Muscle layer of duodenum (tissue), 2 donors: ENCODE measurements around the gene PCNX1.

Source experiments
- H3K27ac ChIP-seq: one replicate; pipeline ENCODE4 v1.7.0; 2013; ENCODE audit warnings: mild to moderate bottlenecking, low read length
- H3K27me3 ChIP-seq: one replicate; pipeline ENCODE4 v1.7.0; 2013; ENCODE audit warnings: low read depth, mild to moderate bottlenecking, control low read depth, low read length
- H3K36me3 ChIP-seq, 2 donors: one replicate each; pipeline ENCODE4 v1.7.0; 2013; ENCODE audit warnings: low read length in 2 of 2, control low read depth in 1 of 2, mild to moderate bottlenecking in 1 of 2; ENCODE audit not compliant: insufficient read depth in 2 of 2, control insufficient read depth in 1 of 2
- H3K4me1 ChIP-seq, 2 donors: one replicate each; pipeline ENCODE4 v1.7.0; 2013; ENCODE audit warnings: low read length in 2 of 2, mild to moderate bottlenecking in 2 of 2, control low read depth in 1 of 2, moderate library complexity in 1 of 2; ENCODE audit not compliant: insufficient read depth in 2 of 2, control insufficient read depth in 1 of 2
- H3K4me3 ChIP-seq, 2 donors: one replicate each; pipeline ENCODE4 v1.7.0; 2013; ENCODE audit warnings: low read length in 2 of 2, low read depth in 1 of 2, mild to moderate bottlenecking in 1 of 2
- H3K9me3 ChIP-seq, 2 donors: one replicate each; pipeline ENCODE4 v1.7.0; 2013; ENCODE audit warnings: low read length in 2 of 2, control low read depth in 1 of 2, mild to moderate bottlenecking in 1 of 2; ENCODE audit not compliant: control insufficient read depth in 1 of 2
- donor health status: healthy.

Gene PCNX1

DNA sequence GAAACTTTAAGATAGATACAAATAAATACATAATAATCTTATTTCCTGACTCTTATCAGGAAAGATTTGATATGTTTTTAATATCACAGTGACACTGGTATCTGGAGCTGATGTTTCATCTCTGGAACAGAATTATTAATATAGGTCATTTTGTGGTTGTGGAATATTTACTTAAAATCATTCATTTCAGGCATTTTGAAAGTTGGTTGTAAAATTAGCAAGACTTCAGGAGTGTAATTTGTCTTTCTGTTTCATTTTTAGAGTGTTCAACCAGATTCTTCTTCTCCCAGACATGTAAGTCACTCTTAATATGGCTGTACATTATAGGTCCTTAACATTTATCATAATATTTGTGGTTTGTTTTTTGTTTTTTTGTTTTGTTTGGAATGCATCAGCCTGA lies 115.7 kb downstream of the PCNX1 start:
- Histone ChIP-seq H3K9me3 (no peaks in the 10 kb centered on the region), H3K27me3 (no peaks in the 10 kb centered on the region), H3K27ac (no peak overlapping the region), H3K4me3 (no peak overlapping the region), H3K36me3 (peaks cover 6 to 22% of the 10 kb centered on the region in 2 donors), H3K4me1 (no peaks in the 10 kb centered on the region)

DNA sequence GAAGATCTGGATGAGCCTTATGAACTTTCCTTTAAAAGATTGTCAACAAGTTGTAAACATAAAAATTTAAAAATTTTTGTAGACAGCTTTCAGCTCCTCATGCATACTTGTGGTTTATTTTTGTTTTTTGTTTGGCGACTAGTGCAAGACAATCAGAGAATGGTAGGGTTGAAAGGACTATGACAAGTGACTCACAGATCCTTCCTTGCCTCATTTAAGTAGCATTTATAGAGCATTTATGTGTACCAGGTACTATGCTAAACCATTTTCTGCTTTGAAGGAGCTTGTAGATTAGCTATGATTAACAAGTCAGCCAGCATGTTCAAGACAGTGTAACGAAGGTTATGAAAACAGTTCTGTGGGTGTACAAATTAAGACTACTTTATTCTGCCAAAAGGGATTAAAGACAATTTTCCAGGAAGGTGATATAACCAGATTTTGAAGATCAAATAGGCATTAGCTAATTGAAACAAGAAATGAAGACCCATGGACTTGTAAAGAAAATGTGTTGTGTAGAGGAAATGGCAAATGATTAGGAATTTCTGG lies 122.0 kb downstream of the PCNX1 start:
- H3K9me3 ChIP-seq: no peaks in the 10 kb centered on the region
- peaks cover 23 to 41% of the 10 kb centered on the region in 2 donors for H3K36me3 ChIP-seq
- no peaks in the 10 kb centered on the region for H3K4me1 ChIP-seq
- H3K27me3 ChIP-seq: no peaks in the 10 kb centered on the region
- no peak overlapping the region for H3K4me3 ChIP-seq
- H3K27ac ChIP-seq: no peak overlapping the region

DNA sequence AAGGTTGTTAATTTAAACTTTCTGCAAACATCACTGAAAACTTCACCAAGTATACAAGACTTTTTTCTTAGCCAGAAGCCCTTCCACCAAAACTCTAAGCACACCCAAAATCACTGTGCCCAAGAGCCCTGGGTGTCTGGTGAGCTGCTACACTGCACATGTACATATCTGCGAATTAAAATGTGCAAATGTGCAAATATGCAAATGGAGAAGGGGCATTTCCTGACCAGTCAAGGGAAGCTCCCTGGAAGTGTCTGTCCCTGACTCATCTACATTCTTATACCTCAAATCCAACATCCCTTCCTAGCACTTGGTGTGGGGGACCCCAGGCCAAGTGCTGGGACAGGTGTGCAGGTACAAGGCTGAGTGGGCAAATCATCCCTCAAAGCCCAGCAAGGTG lies 123.7 kb downstream of the PCNX1 start:
- Histone ChIP-seq H3K4me3 (no peak overlapping the region), H3K9me3 (no peaks in the 10 kb centered on the region), H3K36me3 (peaks cover 24 to 49% of the 10 kb centered on the region in 2 donors), H3K4me1 (no peaks in the 10 kb centered on the region), H3K27me3 (no peaks in the 10 kb centered on the region), H3K27ac (no peak overlapping the region)

DNA sequence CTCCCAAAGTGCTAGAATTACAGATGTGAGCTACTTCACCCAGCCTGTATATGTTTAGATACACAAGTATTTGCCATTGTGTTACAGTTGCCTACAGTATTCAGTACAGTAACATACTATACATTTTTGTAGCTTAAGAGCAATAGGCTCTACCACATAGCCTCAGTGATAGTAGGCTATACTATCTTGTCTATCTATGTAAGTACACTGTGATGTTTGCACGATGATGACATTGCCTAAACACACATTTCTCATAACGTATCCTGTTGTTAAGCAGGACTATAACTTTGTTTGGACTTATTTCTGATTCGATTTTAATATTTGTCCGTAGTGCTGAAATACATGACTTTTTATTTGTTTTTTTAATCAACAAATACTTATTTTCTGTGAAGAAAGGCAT lies 129.2 kb downstream of the PCNX1 start:
- H3K27ac ChIP-seq: no peak overlapping the region
- peaks cover 20 to 50% of the 10 kb centered on the region in 2 donors for H3K36me3 ChIP-seq
- peaks cover 4 to 12% of the 10 kb centered on the region in 2 donors for H3K9me3 ChIP-seq

DNA sequence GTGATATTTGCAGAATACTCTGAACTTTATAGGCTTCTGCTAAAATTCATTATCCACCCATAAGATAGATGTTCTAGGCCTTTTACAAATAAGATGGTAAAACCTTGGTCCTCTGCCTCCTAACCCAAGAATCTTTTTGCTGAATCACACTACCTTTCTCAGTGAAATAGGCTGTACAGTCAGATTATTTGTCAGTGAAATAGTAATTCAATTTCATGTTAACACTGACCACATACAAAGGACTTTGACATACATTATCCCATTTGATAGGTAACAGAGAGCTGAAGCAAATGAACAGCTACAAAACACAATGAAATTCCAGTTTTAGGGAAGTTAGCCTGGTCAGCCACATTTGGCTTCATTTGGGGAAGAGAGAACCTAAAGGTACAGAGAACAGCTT lies 141.1 kb downstream of the PCNX1 start:
- H3K27ac ChIP-seq: no peak overlapping the region

More for the DNA sequence above, 129.2 kb downstream of the PCNX1 start:
- H3K4me1 ChIP-seq: no peaks in the 10 kb centered on the region
- no peaks in the 10 kb centered on the region for H3K27me3 ChIP-seq
- no peak overlapping the region for H3K4me3 ChIP-seq

DNA sequence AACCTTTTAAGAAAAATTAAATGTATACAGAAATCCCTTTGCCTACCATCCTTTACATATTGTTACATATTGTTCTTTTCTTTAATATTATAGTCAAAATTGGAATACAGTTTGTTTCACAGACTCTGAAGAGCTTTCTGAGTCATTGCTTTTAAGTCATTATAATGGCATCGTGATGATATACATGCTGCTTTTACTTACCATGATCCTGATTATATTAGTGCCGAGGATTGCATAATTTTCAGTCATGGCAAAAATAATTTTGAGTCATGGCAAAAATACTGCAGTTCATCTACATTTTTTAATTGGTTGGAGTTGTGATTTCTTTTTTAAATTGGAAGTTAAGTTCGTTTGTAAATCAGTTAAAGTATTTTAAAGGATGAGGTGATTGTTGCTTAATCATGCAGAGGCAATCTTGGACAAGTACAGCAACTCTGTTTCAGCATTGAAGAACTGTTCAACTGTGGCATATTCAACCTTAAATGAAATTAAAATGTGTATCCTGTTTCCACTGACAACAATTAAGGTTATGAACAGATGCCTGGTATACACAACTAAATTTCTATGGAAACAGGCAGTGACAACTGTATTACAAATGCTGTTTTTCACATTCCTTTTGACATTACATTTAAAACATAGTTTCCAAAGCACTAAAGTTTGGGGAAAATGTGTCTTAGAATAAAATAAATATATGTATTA lies 142.3 kb downstream of the PCNX1 start:
- Histone ChIP-seq H3K9me3 (no peaks in the 10 kb centered on the region), H3K27me3 (no peaks in the 10 kb centered on the region), H3K4me3 (no peak overlapping the region), H3K4me1 (no peaks in the 10 kb centered on the region), H3K36me3 (peaks cover 22 to 35% of the 10 kb centered on the region in 2 donors), H3K27ac (no peak overlapping the region)

More for the DNA sequence above, 141.1 kb downstream of the PCNX1 start:
- no peak overlapping the region for H3K4me3 ChIP-seq
- H3K9me3 ChIP-seq: peaks cover 0 to 9% of the 10 kb centered on the region in 2 donors
- H3K4me1 ChIP-seq: no peaks in the 10 kb centered on the region
- H3K27me3 ChIP-seq: no peaks in the 10 kb centered on the region
- H3K36me3 ChIP-seq: peaks cover 27 to 45% of the 10 kb centered on the region in 2 donors

DNA sequence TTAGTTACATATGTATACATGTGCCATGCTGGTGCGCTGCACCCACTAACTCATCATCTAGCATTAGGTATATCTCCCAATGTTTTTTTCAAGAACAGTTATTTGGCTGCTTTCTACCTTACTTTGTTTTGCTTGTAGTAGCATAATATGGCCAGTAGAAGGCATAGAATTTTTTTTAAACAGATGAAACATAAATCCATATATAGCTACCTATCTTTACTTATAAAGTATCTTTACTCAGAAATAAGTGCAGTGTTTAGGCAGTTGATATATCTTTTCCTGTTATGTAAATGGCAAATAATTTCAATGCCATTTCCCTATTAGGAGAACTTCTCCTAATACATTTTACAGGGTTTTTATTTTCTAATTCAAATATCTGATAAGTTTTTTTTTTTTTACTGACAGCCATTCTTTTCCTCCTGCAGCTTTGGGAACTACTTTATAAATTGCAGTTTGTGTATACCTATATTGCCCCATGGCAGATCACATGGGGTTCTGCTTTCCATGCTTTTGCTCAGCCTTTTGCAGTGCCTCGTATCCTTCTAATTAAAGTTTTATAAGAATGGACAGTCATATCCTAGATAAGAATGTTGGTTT lies 143.1 kb downstream of the PCNX1 start:
- Histone ChIP-seq H3K36me3 (peaks cover 23 to 33% of the 10 kb centered on the region in 2 donors), H3K4me1 (no peaks in the 10 kb centered on the region), H3K27me3 (no peaks in the 10 kb centered on the region), H3K27ac (no peak overlapping the region), H3K9me3 (no peaks in the 10 kb centered on the region), H3K4me3 (no peak overlapping the region)

DNA sequence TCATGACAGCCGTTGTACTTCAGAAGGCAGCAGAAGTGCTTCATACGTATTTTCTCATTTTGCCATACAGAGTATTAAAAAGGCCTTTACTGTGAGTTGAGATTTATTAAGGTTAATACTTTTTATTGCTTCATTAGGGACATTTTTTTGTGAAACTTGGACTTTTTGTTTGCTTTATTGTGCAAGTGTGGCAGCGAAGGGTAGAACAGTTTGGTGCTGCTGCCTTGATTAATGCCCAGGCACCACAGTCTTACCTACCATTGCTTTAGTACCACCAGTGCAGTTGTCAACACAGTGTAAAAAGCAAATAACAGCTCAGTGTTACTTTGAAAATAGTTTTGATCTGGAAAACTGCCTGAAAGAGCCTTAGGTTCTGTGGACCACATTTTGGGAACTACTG lies 147.4 kb downstream of the PCNX1 start:
- H3K36me3 ChIP-seq: peaks cover 13 to 42% of the 10 kb centered on the region in 2 donors
- no peak overlapping the region for H3K27ac ChIP-seq
- no peak overlapping the region for H3K4me3 ChIP-seq
- H3K27me3 ChIP-seq: no peaks in the 10 kb centered on the region
- no peaks in the 10 kb centered on the region for H3K9me3 ChIP-seq
- H3K4me1 ChIP-seq: no peaks in the 10 kb centered on the region

DNA sequence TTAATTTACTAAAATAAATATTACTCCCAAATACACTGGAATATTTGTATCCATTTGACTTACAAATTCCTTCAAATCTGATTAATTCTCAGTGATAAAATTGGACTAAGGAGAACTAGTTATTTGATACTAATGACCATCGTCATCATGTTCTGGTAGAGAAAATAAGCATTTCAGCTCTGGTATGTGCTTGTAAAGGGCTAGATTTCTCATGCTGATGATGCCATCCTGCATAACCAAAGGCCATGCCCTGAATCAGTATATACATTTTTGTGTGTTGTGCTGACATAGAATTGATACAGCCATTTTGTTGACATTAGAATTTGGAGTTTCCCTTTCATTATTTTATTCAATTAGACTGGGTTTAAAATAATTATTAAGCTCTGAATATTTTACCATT lies 148.9 kb downstream of the PCNX1 start:
- Histone ChIP-seq H3K9me3 (no peaks in the 10 kb centered on the region), H3K27ac (no peak overlapping the region), H3K36me3 (peaks cover 26 to 55% of the 10 kb centered on the region in 2 donors), H3K4me3 (no peak overlapping the region), H3K27me3 (no peaks in the 10 kb centered on the region), H3K4me1 (no peaks in the 10 kb centered on the region)

DNA sequence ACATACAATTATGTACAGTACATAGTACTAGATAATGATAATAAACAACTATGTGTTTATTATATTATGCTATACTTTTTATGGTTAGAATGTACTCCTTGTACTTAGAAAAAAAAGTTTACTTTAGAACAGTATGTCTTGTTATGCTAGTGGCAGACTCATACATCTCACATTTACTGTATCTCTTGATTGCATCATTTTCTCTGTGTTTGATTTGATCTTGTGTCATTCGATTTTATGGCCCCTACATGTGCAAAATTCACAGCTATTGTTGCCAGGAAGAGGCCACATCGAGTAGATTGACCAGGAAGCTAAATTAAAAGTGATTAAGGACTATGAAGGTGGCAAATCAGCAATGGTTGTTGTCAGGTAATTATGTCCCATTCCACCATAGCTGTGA lies 153.0 kb downstream of the PCNX1 start:
- Histone ChIP-seq H3K27me3 (no peaks in the 10 kb centered on the region), H3K4me1 (no peaks in the 10 kb centered on the region), H3K9me3 (no peaks in the 10 kb centered on the region), H3K4me3 (no peak overlapping the region), H3K36me3 (peaks cover 30 to 63% of the 10 kb centered on the region in 2 donors), H3K27ac (no peak overlapping the region)

DNA sequence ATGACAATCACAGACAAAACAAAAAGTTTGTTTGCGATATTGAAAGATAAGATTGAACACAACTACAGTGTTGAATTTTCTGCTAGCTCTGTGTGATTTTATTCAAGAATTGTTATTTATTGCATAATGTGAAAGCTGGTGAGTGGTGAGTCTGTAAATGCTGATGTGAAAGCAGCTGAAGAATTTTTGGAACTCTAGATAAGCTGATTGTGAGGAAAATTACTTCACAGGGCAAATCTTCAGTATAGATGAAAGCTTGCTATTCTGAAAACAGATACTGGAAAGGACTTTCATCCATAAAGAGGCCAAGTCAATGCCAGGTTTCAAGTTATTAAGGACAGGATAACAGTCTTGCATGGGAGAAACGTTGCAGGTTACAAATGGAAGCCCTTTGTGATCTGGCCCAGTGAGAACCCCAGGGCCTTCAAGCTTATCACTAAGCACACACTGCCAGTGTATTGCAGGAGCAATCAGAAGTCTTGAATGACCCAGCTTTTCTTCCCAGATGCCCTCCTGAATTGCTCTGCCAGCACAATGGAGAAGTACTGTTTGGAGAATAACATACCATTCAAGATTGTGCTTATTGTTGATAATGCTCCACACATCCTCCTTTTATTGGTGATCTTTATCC lies 153.7 kb downstream of the PCNX1 start:
- Histone ChIP-seq H3K4me1 (no peaks in the 10 kb centered on the region), H3K4me3 (no peak overlapping the region), H3K36me3 (peaks cover 30 to 64% of the 10 kb centered on the region in 2 donors), H3K27me3 (no peaks in the 10 kb centered on the region), H3K9me3 (no peaks in the 10 kb centered on the region), H3K27ac (no peak overlapping the region)
